Trophoblast cell (in vitro differentiated cells and primary cell): ENCODE results near the gene MIOX.
A peak's percentile ranks its signal among the peaks of the same experiment; 100 is the strongest.

ENCODE experiments used
- DNase-seq, 2 donors: peaks; one replicate each; pipeline ENCODE4 v3.0.0-alpha.2; 2016
- H2AFZ ChIP-seq: 2 replicates; pipeline ENCODE4 v1.6.1; 2013; ENCODE audit warnings: low read length, moderate library complexity, mild to moderate bottlenecking; ENCODE audit not compliant: insufficient read depth, poor library complexity
- H2AK5ac ChIP-seq: 2 replicates; pipeline ENCODE4 v1.6.1; 2013; ENCODE audit warnings: mild to moderate bottlenecking, low read length
- H2BK120ac ChIP-seq: 2 replicates; pipeline ENCODE4 v1.6.1; 2013; ENCODE audit warnings: low read length, mild to moderate bottlenecking, moderate library complexity; ENCODE audit not compliant: insufficient read depth, poor library complexity
- H2BK12ac ChIP-seq: 2 replicates; pipeline ENCODE4 v1.6.1; 2013; ENCODE audit warnings: mild to moderate bottlenecking, low read length, moderate library complexity
- H2BK5ac ChIP-seq: 2 replicates; pipeline ENCODE4 v1.6.1; 2013; ENCODE audit warnings: low read length, low read depth, moderate library complexity, mild to moderate bottlenecking; ENCODE audit not compliant: poor library complexity
- H3K14ac ChIP-seq: 2 replicates; pipeline ENCODE4 v1.6.1; 2013; ENCODE audit warnings: mild to moderate bottlenecking, low read length
- H3K18ac ChIP-seq: 2 replicates; pipeline ENCODE4 v1.6.1; 2013; ENCODE audit warnings: mild to moderate bottlenecking, low read length
- H3K23ac ChIP-seq: 2 replicates; pipeline ENCODE4 v1.6.1; 2013; ENCODE audit warnings: low read length
- H3K27ac ChIP-seq: 2 replicates; pipeline ENCODE4 v1.5.1; 2013; ENCODE audit warnings: low read depth, mild to moderate bottlenecking, inconsistent platforms, low read length, moderate library complexity
- H3K27me3 ChIP-seq: 2 replicates; pipeline ENCODE4 v1.6.1; 2013; ENCODE audit warnings: inconsistent platforms, mild to moderate bottlenecking, low read length, moderate library complexity; ENCODE audit not compliant: insufficient read depth
- H3K36me3 ChIP-seq, 2 experiments: 1 replicate in 1 of 2; 2 replicates in 1 of 2; pipeline ENCODE4 v1.6.1; 2013; ENCODE audit warnings: low read length in 2 of 2, mild to moderate bottlenecking in 2 of 2, moderate library complexity in 1 of 2; ENCODE audit not compliant: insufficient read depth in 2 of 2, control insufficient read depth in 1 of 2
- H3K4ac ChIP-seq: 2 replicates; pipeline ENCODE4 v1.6.1; 2013; ENCODE audit warnings: low read depth, mild to moderate bottlenecking, low read length, moderate library complexity
- H3K4me1 ChIP-seq, 2 experiments: 1 replicate in 1 of 2; 2 replicates in 1 of 2; pipeline ENCODE4 v1.6.1; 2013; ENCODE audit warnings: low read length in 2 of 2, mild to moderate bottlenecking in 2 of 2, moderate library complexity in 1 of 2; ENCODE audit not compliant: insufficient read depth in 2 of 2, control insufficient read depth in 1 of 2
- H3K4me2 ChIP-seq: 2 replicates; pipeline ENCODE4 v1.6.1; 2013; ENCODE audit warnings: inconsistent platforms, mild to moderate bottlenecking, low read length, moderate library complexity
- H3K4me3 ChIP-seq: 2 replicates; pipeline ENCODE4 v1.5.1; 2013; ENCODE audit warnings: mild to moderate bottlenecking, low read depth, low read length, inconsistent platforms
- H3K79me1 ChIP-seq: one replicate; pipeline ENCODE4 v1.6.1; 2013; ENCODE audit warnings: low read length
- H3K79me2 ChIP-seq: 2 replicates; pipeline ENCODE4 v1.6.1; 2013; ENCODE audit warnings: low read length, mild to moderate bottlenecking; ENCODE audit not compliant: control insufficient read depth, insufficient read depth, poor library complexity
- H3K9ac ChIP-seq: 2 replicates; pipeline ENCODE4 v1.6.1; 2013; ENCODE audit warnings: mild to moderate bottlenecking, low read length
- H3K9me3 ChIP-seq: 2 replicates; pipeline ENCODE4 v1.6.1; 2013; ENCODE audit warnings: low read depth, mild to moderate bottlenecking, control low read depth, inconsistent platforms, low read length; ENCODE audit not compliant: insufficient read depth
- H4K12ac ChIP-seq: 2 replicates; pipeline ENCODE4 v1.6.1; 2013; ENCODE audit warnings: low read depth, mild to moderate bottlenecking, low read length, moderate library complexity
- H4K8ac ChIP-seq: 2 replicates; pipeline ENCODE4 v1.6.1; 2013; ENCODE audit warnings: low read depth, mild to moderate bottlenecking, low read length, moderate library complexity
- H4K91ac ChIP-seq: one replicate; pipeline ENCODE4 v1.6.1; 2013; ENCODE audit warnings: low read depth, mild to moderate bottlenecking, low read length, moderate library complexity
- WGBS: extraction: QIAGEN DNeasy Blood & Tissue Kit; methylation state at CpG from one replicate; pipeline ENCODE4 v1.1.7; 2013; ENCODE audit warnings: missing lambda C conversion rate; ENCODE audit not compliant: insufficient read length, insufficient coverage; ENCODE audit errors: extremely low coverage; 5-methylcytosine and 5-hydroxymethylcytosine counted together

Gene MIOX

DNA sequence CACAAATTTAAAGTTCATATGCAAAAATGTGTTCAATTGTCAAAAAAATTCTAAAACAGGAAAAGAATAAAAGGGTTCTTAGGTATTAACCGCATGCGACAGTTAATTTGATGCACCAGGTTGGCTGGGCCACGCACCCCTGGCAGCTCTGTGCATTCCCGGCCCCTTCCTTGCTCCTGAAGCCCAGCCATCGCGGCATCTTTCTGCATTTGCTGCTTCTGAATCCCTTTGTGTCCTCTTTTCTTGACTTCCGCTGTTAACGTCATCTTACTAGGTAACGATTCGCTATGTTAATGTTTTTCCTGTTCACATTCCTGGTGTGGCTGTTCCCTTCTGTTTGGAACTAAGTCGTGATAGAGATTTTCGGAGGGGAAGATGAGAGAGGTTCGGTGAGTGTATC, 51.1 kb downstream of the MIOX start:
- H3K36me3 ChIP-seq: no peaks in the 10 kb centered on the region
- H2AK5ac ChIP-seq: peak overlapping the region; percentile 66
- peak overlapping the region; percentile 75 for H2BK12ac ChIP-seq
- H2BK120ac ChIP-seq: no peak overlapping the region
- H3K4me2 ChIP-seq: no peak overlapping the region
- H3K9ac ChIP-seq: no peak overlapping the region
- H3K23ac ChIP-seq: no peak overlapping the region
- no peak overlapping the region for H4K12ac ChIP-seq
- H3K4me1 ChIP-seq: peaks cover 11 to 16% of the 10 kb centered on the region in 2 experiments
- peak overlapping the region; percentile 53 for H4K91ac ChIP-seq
- no peak overlapping the region for H2BK5ac ChIP-seq
- H3K9me3 ChIP-seq: no peaks in the 10 kb centered on the region
- H4K8ac ChIP-seq: no peak overlapping the region
- no peak overlapping the region for H2AFZ ChIP-seq
- no peak overlapping the region for H3K4ac ChIP-seq
- no peaks in the 10 kb centered on the region for H3K79me2 ChIP-seq
- H3K27ac ChIP-seq: no peak overlapping the region
- H3K14ac ChIP-seq: no peak overlapping the region
- no peak for DNase-seq
- H3K27me3 ChIP-seq: no peaks in the 10 kb centered on the region
- no peak overlapping the region for H3K4me3 ChIP-seq
- H3K18ac ChIP-seq: no peak overlapping the region
- 100% methylated on average over 3 of the region's 13 CpGs for WGBS
- H3K79me1 ChIP-seq: peaks cover 16% of the 10 kb centered on the region
